GM12891 (cell line): ENCODE data around the gene HENMT1.

Experiments used
- POLR2A ChIP-seq: IDR thresholded peaks from 2 replicates; pipeline ENCODE4 v1.6.1; 2011; ENCODE audit warnings: low read depth, low read length, control low read depth
- SPI1 ChIP-seq: IDR thresholded peaks from 2 replicates; pipeline ENCODE4 v1.6.1; 2011; ENCODE audit warnings: low read depth, low read length, control low read depth

DNA sequence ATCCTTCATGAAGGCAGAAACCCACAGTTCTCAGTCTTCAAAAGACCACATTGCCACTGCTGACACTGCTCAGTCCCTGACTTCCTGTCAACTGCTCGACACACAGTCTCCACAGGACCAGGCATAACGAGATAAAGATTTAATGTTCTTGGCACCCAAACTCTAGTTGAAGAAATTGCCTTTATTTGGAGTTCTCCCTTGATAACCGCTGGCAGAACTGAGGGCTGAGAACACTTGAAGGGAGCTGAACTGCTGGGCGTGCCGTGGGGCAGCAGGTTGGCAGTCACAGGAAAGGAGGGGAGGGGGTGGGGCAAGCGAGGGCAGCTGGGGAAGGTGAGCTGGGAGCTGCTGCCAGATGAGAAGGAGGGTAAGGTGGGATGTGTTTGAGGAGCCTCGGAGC is 15.9 kb downstream of the HENMT1 start:
- TF ChIP-seq SPI1 (no peak), POLR2A (no peak)
